Stimulated activated naive CD8-positive, alpha-beta T cell treated with anti-CD3 and anti-CD28 coated beads, Interleukin-15, amount 100 ng/mL, for 72 hours (primary cell): ENCODE data around the gene ABCA2.

Experiments
- ATAC-seq: fragments of 150-1000 bp; cut with Tn5 transposase; 2 replicates; pipeline ENCODE4 v1.10.0; 2021; ENCODE audit warnings: mild to moderate bottlenecking, moderate library complexity
- DNase-seq, 2 donors: peaks; one replicate each; pipeline ENCODE4 v3.0.0; 2021 to 2022
- H3K27ac Mint-ChIP-seq, 2 donors: one replicate each; pipeline ENCODE4 v1.8.0; 2022; ENCODE audit warnings: mild to moderate bottlenecking in 2 of 2, mixed read lengths in 2 of 2, moderate library complexity in 2 of 2
- H3K27me3 Mint-ChIP-seq: one replicate; pipeline ENCODE4 v1.8.0; 2022; ENCODE audit warnings: mixed read lengths
- H3K4me1 Mint-ChIP-seq: one replicate; pipeline ENCODE4 v1.8.0; 2022; ENCODE audit warnings: mild to moderate bottlenecking, mixed read lengths
- H3K4me3 Mint-ChIP-seq, 2 donors: one replicate each; pipeline ENCODE4 v1.8.0; 2022; ENCODE audit warnings: mild to moderate bottlenecking in 2 of 2, mixed read lengths in 2 of 2, moderate library complexity in 1 of 2
- H3K9me3 Mint-ChIP-seq, 2 donors: one replicate each; pipeline ENCODE4 v1.8.0; 2022; ENCODE audit warnings: mixed read lengths in 2 of 2

ABCA2 gene

GRCh38 chr9:137030538-137031527 lies 2.8 kb upstream of the ABCA2 start:
- DNase-seq = peak in 1 of 2 donors; percentile 83
- peak overlapping the region; percentile 56 to 61 for H3K4me3 Mint-ChIP-seq
- no peaks in the 10 kb centered on the region for H3K9me3 Mint-ChIP-seq
- ATAC-seq = peak; percentile 10
- H3K27me3 Mint-ChIP-seq = no peaks in the 10 kb centered on the region
- peak overlapping the region; percentile 10 to 48 for H3K27ac Mint-ChIP-seq
- H3K4me1 Mint-ChIP-seq = peaks cover 89% of the 10 kb centered on the region

- ATAC-seq = no peak
- no peak overlapping the region for H3K27ac Mint-ChIP-seq
- H3K9me3 Mint-ChIP-seq = no peaks in the 10 kb centered on the region
- DNase-seq = peak in 1 of 2 donors; percentile 43
- no peaks in the 10 kb centered on the region for H3K27me3 Mint-ChIP-seq
- peak overlapping the region; percentile 78 to 84 for H3K4me3 Mint-ChIP-seq
- peaks cover 83% of the 10 kb centered on the region for H3K4me1 Mint-ChIP-seq
These were observed 2.0 kb upstream of the ABCA2 start for GRCh38 chr9:137030006-137030405.

- DNase-seq (peak; percentile 76 to 79), ATAC-seq (peak; percentile 47)
- Mint-ChIP-seq H3K9me3 (no peaks in the 10 kb centered on the region), H3K27ac (no peak overlapping the region), H3K4me1 (peaks cover 83% of the 10 kb centered on the region), H3K4me3 (peak overlapping the region; percentile 78 to 84), H3K27me3 (no peaks in the 10 kb centered on the region)
These were observed 1.3 kb upstream of the ABCA2 start for GRCh38 chr9:137029058-137029936.

- ATAC-seq = peak; percentile 41
- no peak overlapping the region for H3K27ac Mint-ChIP-seq
- no peaks in the 10 kb centered on the region for H3K9me3 Mint-ChIP-seq
- H3K27me3 Mint-ChIP-seq = no peaks in the 10 kb centered on the region
- peaks cover 81% of the 10 kb centered on the region for H3K4me1 Mint-ChIP-seq
- peak overlapping the region; percentile 78 to 84 for H3K4me3 Mint-ChIP-seq
- peak; percentile 74 to 75 for DNase-seq
These were observed 423 bp upstream of the ABCA2 start for GRCh38 chr9:137028263-137029057.

- H3K4me3 Mint-ChIP-seq = peak overlapping the region; percentile 81 to 86
- H3K9me3 Mint-ChIP-seq = no peaks in the 10 kb centered on the region
- ATAC-seq = no peak
- H3K4me1 Mint-ChIP-seq = peaks cover 71% of the 10 kb centered on the region
- no peaks in the 10 kb centered on the region for H3K27me3 Mint-ChIP-seq
- DNase-seq = no peak
- H3K27ac Mint-ChIP-seq = no peak overlapping the region
These were observed 1.2 kb downstream of the ABCA2 start for GRCh38 chr9:137026828-137027227.

- Mint-ChIP-seq H3K9me3 (no peaks in the 10 kb centered on the region), H3K4me3 (no peak overlapping the region), H3K4me1 (peaks cover 70% of the 10 kb centered on the region), H3K27ac (no peak overlapping the region), H3K27me3 (no peaks in the 10 kb centered on the region)
- ATAC-seq = no peak
- no peak for DNase-seq
These were observed 1.7 kb downstream of the ABCA2 start for GRCh38 chr9:137026384-137026783.

GRCh38 chr9:137025517-137025966 lies 2.5 kb downstream of the ABCA2 start:
- Mint-ChIP-seq H3K4me3 (no peak overlapping the region), H3K9me3 (no peaks in the 10 kb centered on the region), H3K27ac (no peak overlapping the region), H3K27me3 (no peaks in the 10 kb centered on the region), H3K4me1 (peaks cover 64% of the 10 kb centered on the region)
- DNase-seq = no peak
- no peak for ATAC-seq

- H3K27me3 Mint-ChIP-seq = no peaks in the 10 kb centered on the region
- ATAC-seq (no peak), DNase-seq (no peak)
- H3K4me3 Mint-ChIP-seq = no peak overlapping the region
- H3K4me1 Mint-ChIP-seq = peaks cover 50% of the 10 kb centered on the region
- no peaks in the 10 kb centered on the region for H3K9me3 Mint-ChIP-seq
- no peak overlapping the region for H3K27ac Mint-ChIP-seq
These were observed 4.5 kb downstream of the ABCA2 start for GRCh38 chr9:137023583-137023991.

GRCh38 chr9:137023157-137023556 lies 4.9 kb downstream of the ABCA2 start:
- no peaks in the 10 kb centered on the region for H3K27me3 Mint-ChIP-seq
- no peaks in the 10 kb centered on the region for H3K9me3 Mint-ChIP-seq
- peaks cover 51% of the 10 kb centered on the region for H3K4me1 Mint-ChIP-seq
- DNase-seq (no peak), ATAC-seq (no peak)
- no peak overlapping the region for H3K27ac Mint-ChIP-seq
- H3K4me3 Mint-ChIP-seq = no peak overlapping the region

GRCh38 chr9:137022662-137023008 lies 5.4 kb downstream of the ABCA2 start:
- DNase-seq = no peak
- Mint-ChIP-seq H3K27me3 (no peaks in the 10 kb centered on the region), H3K4me3 (no peak overlapping the region), H3K27ac (no peak overlapping the region), H3K4me1 (peaks cover 51% of the 10 kb centered on the region), H3K9me3 (no peaks in the 10 kb centered on the region)
- ATAC-seq = no peak

- H3K4me3 Mint-ChIP-seq = no peak overlapping the region
These were observed 5.9 kb downstream of the ABCA2 start for GRCh38 chr9:137021979-137022661.

GRCh38 chr9:137021568-137021978 lies 6.5 kb downstream of the ABCA2 start:
- DNase-seq (no peak), ATAC-seq (no peak)
- no peak overlapping the region for H3K27ac Mint-ChIP-seq
- H3K9me3 Mint-ChIP-seq = no peaks in the 10 kb centered on the region
- no peak overlapping the region for H3K4me3 Mint-ChIP-seq
- H3K27me3 Mint-ChIP-seq = no peaks in the 10 kb centered on the region
- peaks cover 41% of the 10 kb centered on the region for H3K4me1 Mint-ChIP-seq

More at GRCh38 chr9:137021979-137022661, 5.9 kb downstream of the ABCA2 start:
- Mint-ChIP-seq H3K27ac (no peak overlapping the region), H3K9me3 (no peaks in the 10 kb centered on the region), H3K27me3 (no peaks in the 10 kb centered on the region), H3K4me1 (peaks cover 46% of the 10 kb centered on the region)
- peak; percentile 68 for ATAC-seq
- peak; percentile 67 to 75 for DNase-seq

- no peaks in the 10 kb centered on the region for H3K27me3 Mint-ChIP-seq
- H3K27ac Mint-ChIP-seq = no peak overlapping the region
- H3K9me3 Mint-ChIP-seq = no peaks in the 10 kb centered on the region
- peaks cover 35% of the 10 kb centered on the region for H3K4me1 Mint-ChIP-seq
- ATAC-seq (no peak), DNase-seq (no peak)
- no peak overlapping the region for H3K4me3 Mint-ChIP-seq
These were observed 7.1 kb downstream of the ABCA2 start for GRCh38 chr9:137020771-137021567.
